Fibroblast of lung (primary cell): ENCODE data around the gene ALS2. TPM values are rescaled to one million over a fixed set of nuclear protein-coding genes. Genes with fewer than 3 reads are reported as not detected.
A peak's percentile ranks its signal among the peaks of the same experiment; 100 is the strongest.

Experiments used
- DNase-seq, 2 donors: peaks; one replicate each; pipeline versions ENCODE4 v3.0.0 to v3.0.0-alpha.2; 2010; ENCODE audit warnings: low read depth in 2 of 2
- H2AFZ ChIP-seq: 2 replicates; pipeline ENCODE4 v1.5.1; 2012; ENCODE audit warnings: low read length, control low read depth, inconsistent platforms
- H3K27ac ChIP-seq: 2 replicates; pipeline ENCODE4 v1.5.1; 2011; ENCODE audit warnings: low read length, control low read depth; ENCODE audit not compliant: insufficient read depth
- H3K27me3 ChIP-seq: 2 replicates; pipeline ENCODE4 v1.5.1; 2011; ENCODE audit warnings: mild to moderate bottlenecking, low read length; ENCODE audit not compliant: control insufficient read depth, insufficient read depth
- H3K36me3 ChIP-seq: 2 replicates; pipeline ENCODE4 v1.5.1; 2011; ENCODE audit warnings: low read length; ENCODE audit not compliant: control insufficient read depth, insufficient read depth
- H3K4me1 ChIP-seq: 2 replicates; pipeline ENCODE4 v1.5.1; 2011; ENCODE audit warnings: low read length; ENCODE audit not compliant: control insufficient read depth, insufficient read depth; ENCODE audit errors: extremely low read depth
- H3K4me2 ChIP-seq: 2 replicates; pipeline ENCODE4 v1.5.1; 2011; ENCODE audit warnings: low read length, control low read depth; ENCODE audit not compliant: insufficient read depth; ENCODE audit errors: extremely low read depth
- H3K4me3 ChIP-seq, 4 experiments: fragments of 200-600 bp in 1 of 4; sonication (generic) in 1 of 4; replicated peaks in 1 of 4; 2 replicates each; pipeline ENCODE4 v1.5.1; 2011 to 2016; ENCODE audit warnings: low read length in 4 of 4, low read depth in 3 of 4, mild to moderate bottlenecking in 3 of 4, control low read depth in 2 of 4, inconsistent platforms in 1 of 4, mixed read lengths in 1 of 4; ENCODE audit not compliant: insufficient read depth in 1 of 4; ENCODE audit errors: control extremely low read depth in 1 of 4
- H3K79me2 ChIP-seq: 2 replicates; pipeline ENCODE4 v1.5.1; 2012; ENCODE audit warnings: mild to moderate bottlenecking, low read length, inconsistent platforms; ENCODE audit not compliant: control insufficient read depth, insufficient read depth
- H3K9ac ChIP-seq: 2 replicates; pipeline ENCODE4 v1.5.1; 2011; ENCODE audit warnings: mild to moderate bottlenecking, low read length, control low read depth; ENCODE audit not compliant: insufficient read depth
- H3K9me3 ChIP-seq: 2 replicates; pipeline ENCODE4 v1.5.1; 2012; ENCODE audit warnings: low read depth, low read length; ENCODE audit not compliant: control insufficient read depth, insufficient read depth
- H4K20me1 ChIP-seq: 2 replicates; pipeline ENCODE4 v1.5.1; 2011; ENCODE audit warnings: low read length; ENCODE audit not compliant: control insufficient read depth, insufficient read depth; ENCODE audit errors: extremely low read depth
- EZH2 ChIP-seq: IDR thresholded peaks from 2 replicates; pipeline ENCODE4 v1.5.1; 2012; ENCODE audit warnings: low read length, control low read depth, mild to moderate bottlenecking; ENCODE audit errors: missing control alignments
- polyA plus RNA-seq, 2 donors: library from polyadenylated mRNA; depleted of rRNA in 1 of 2; stranded (reverse) in 1 of 2; unstranded in 1 of 2; fragments of >200 nt; gene quantifications; 2 replicates each; pipeline ENCODE4 v1.2.1, GENCODE V29; 2011 to 2012; ENCODE audit warnings: missing spikeins in 1 of 2
- total RNA-seq: library from RNA; depleted of rRNA; stranded (reverse); fragments of >200 nt; gene quantifications from 2 replicates; pipeline ENCODE4 v1.2.1, GENCODE V29; 2014
- TF ChIP-seq, protein P1 (sequence below), 2 donors: IDR thresholded peaks in 1 of 2; conservative IDR thresholded peaks in 1 of 2; 1 replicate in 1 of 2; 2 replicates in 1 of 2; pipeline ENCODE4 v1.5.1; 2011 to 2012; ENCODE audit warnings: low read length in 2 of 2, control low read depth in 1 of 2, inconsistent platforms in 1 of 2, low read depth in 1 of 2, mild to moderate bottlenecking in 1 of 2

Gene ALS2
- total and polyA plus RNA-seq, 2 donors (not counting 1 experiment from before 2014, with no cell fraction given), result 21.8 to 30.9 TPM

DNA sequence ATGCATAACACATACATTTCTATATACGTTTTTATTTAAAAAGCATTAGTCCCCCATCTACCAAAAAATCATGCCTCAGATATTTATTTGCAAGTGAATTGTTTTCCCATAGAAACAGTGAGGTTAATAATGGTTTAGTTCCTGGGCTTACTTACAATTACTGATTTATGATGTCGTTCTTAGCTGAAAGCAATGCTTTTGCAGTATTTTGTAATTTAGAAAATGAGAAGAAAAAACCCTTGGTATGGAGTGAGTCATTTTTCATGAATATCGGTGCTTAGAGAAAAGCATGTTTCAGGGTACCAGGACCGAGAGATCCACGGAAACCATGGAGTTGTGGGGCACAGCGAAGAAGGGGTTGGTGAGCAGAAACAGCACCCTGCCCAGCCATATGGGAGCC lies 13.6 kb upstream of the ALS2 start:
- Histone ChIP-seq H3K79me2 (no peaks in the 10 kb centered on the region), H3K36me3 (no peaks in the 10 kb centered on the region), H3K27me3 (no peaks in the 10 kb centered on the region), H3K4me1 (peaks cover 6% of the 10 kb centered on the region), H2AFZ (no peak overlapping the region), H3K4me3 (no peak overlapping the region), H4K20me1 (no peaks in the 10 kb centered on the region), H3K27ac (no peak overlapping the region), H3K9me3 (no peaks in the 10 kb centered on the region), H3K9ac (no peak overlapping the region), H3K4me2 (no peak overlapping the region)
- DNase-seq, result peak in 1 of 2 donors; percentile 49
- TF ChIP-seq EZH2, result no peak
- TF ChIP-seq, protein P1, sequence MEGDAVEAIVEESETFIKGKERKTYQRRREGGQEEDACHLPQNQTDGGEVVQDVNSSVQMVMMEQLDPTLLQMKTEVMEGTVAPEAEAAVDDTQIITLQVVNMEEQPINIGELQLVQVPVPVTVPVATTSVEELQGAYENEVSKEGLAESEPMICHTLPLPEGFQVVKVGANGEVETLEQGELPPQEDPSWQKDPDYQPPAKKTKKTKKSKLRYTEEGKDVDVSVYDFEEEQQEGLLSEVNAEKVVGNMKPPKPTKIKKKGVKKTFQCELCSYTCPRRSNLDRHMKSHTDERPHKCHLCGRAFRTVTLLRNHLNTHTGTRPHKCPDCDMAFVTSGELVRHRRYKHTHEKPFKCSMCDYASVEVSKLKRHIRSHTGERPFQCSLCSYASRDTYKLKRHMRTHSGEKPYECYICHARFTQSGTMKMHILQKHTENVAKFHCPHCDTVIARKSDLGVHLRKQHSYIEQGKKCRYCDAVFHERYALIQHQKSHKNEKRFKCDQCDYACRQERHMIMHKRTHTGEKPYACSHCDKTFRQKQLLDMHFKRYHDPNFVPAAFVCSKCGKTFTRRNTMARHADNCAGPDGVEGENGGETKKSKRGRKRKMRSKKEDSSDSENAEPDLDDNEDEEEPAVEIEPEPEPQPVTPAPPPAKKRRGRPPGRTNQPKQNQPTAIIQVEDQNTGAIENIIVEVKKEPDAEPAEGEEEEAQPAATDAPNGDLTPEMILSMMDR (conservative IDR thresholded peaks at IDR 0.05 in 1 of 2, IDR thresholded peaks at IDR 0.05 in 1 of 2; ENCODE audit: low read depth in 1 of 2, low read length in 2 of 2), result no peak

DNA sequence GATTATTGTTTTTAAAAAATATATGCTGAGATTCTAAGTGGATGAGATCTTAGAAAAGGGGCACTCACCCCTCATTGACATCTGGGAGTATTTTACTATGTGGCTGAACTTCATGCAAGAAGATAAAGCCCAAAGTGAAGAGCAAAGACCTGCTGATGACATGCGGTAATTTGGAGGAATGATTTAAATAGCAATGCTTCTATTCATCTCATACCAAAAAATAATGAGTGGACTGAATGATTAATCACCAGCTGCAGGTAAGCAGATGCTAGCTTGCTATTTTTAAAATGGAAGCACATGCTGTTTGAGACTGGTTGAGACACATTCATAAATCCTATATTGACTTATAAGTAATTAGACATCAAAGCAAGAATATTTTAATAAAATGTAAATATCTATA lies 12.9 kb upstream of the ALS2 start:
- H3K9ac ChIP-seq, result no peak overlapping the region
- H3K9me3 ChIP-seq, result no peaks in the 10 kb centered on the region
- peak in 1 of 2 donors; percentile 82 for DNase-seq
- peaks cover 5% of the 10 kb centered on the region for H3K4me1 ChIP-seq
- H3K36me3 ChIP-seq, result no peaks in the 10 kb centered on the region
- no peaks in the 10 kb centered on the region for H3K27me3 ChIP-seq
- no peak overlapping the region for H3K4me3 ChIP-seq
- H4K20me1 ChIP-seq, result no peaks in the 10 kb centered on the region
- H3K79me2 ChIP-seq, result no peaks in the 10 kb centered on the region
- no peak overlapping the region for H3K4me2 ChIP-seq
- no peak for TF ChIP-seq EZH2
- TF ChIP-seq, protein P1 (conservative IDR thresholded peaks at IDR 0.05 in 1 of 2, IDR thresholded peaks at IDR 0.05 in 1 of 2; ENCODE audit: low read depth in 1 of 2, low read length in 2 of 2), result no peak
- no peak overlapping the region for H2AFZ ChIP-seq
- no peak overlapping the region for H3K27ac ChIP-seq

DNA sequence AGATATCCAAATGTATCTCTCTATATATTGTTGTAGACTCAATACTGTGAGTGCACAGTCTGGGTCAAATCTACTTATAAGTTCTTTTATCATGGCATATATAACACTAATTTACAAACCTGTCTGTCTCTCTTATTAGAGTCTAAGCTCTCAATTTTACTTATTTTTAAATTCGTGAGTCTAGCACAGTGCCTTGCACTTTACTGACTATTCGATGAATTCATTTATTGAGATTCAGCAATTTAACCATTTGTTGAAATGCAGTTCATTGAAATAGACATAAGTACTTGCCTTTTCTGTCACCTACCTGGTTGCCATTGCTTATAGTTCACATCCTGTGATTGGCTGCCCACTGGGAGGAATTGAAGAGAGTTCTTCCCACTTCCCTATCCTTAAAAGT lies 10.3 kb upstream of the ALS2 start:
- Histone ChIP-seq H3K9ac (no peak overlapping the region), H3K27me3 (no peaks in the 10 kb centered on the region), H2AFZ (no peak overlapping the region), H3K4me1 (no peaks in the 10 kb centered on the region), H3K4me3 (no peak overlapping the region), H4K20me1 (no peaks in the 10 kb centered on the region), H3K27ac (no peak overlapping the region), H3K4me2 (no peak overlapping the region), H3K79me2 (no peaks in the 10 kb centered on the region), H3K36me3 (no peaks in the 10 kb centered on the region), H3K9me3 (no peaks in the 10 kb centered on the region)
- DNase-seq, result no peak
- TF ChIP-seq, protein P1 (conservative IDR thresholded peaks at IDR 0.05 in 1 of 2, IDR thresholded peaks at IDR 0.05 in 1 of 2; ENCODE audit: low read depth in 1 of 2, low read length in 2 of 2), result no peak
- no peak for TF ChIP-seq EZH2
